Astrocyte (in vitro differentiated cells and primary cell): Measurements from ENCODE around the gene NME3. TPM values are rescaled to one million over a fixed set of nuclear protein-coding genes. Genes with fewer than 3 reads are reported as not detected.

Source experiments
- DNase-seq: peaks from one replicate; pipeline ENCODE4 v3.0.0-alpha.2; 2010; ENCODE audit warnings: low read depth
- FAIRE-seq: peaks from 2 replicates; lab custom pipeline; 2011; peaks lifted over from hg19 to GRCh38; lab: Jason Lieb, UNC
- H2AFZ ChIP-seq: 2 replicates; pipeline ENCODE4 v1.6.0; 2012; ENCODE audit warnings: low read depth, low read length, inconsistent platforms
- H3K27ac ChIP-seq: 2 replicates; pipeline ENCODE4 v1.5.1; 2011; ENCODE audit warnings: low read depth, low read length, inconsistent platforms
- H3K27me3 ChIP-seq: 2 replicates; pipeline ENCODE4 v1.6.0; 2011; ENCODE audit warnings: low read length, inconsistent platforms; ENCODE audit not compliant: insufficient read depth
- H3K36me3 ChIP-seq: 2 replicates; pipeline ENCODE4 v1.5.1; 2011; ENCODE audit warnings: low read length, inconsistent platforms; ENCODE audit not compliant: insufficient read depth
- H3K4me1 ChIP-seq: 2 replicates; pipeline ENCODE4 v1.5.1; 2011; ENCODE audit warnings: low read length, inconsistent platforms; ENCODE audit not compliant: insufficient read depth
- H3K4me2 ChIP-seq: 2 replicates; pipeline ENCODE4 v1.6.0; 2012; ENCODE audit warnings: low read length, inconsistent platforms
- H3K4me3 ChIP-seq: 2 replicates; pipeline ENCODE4 v1.5.1; 2011; ENCODE audit warnings: low read depth, mild to moderate bottlenecking, low read length, inconsistent platforms; ENCODE audit not compliant: insufficient read depth
- H3K79me2 ChIP-seq: 2 replicates; pipeline ENCODE4 v1.6.0; 2012; ENCODE audit warnings: mild to moderate bottlenecking, low read length, inconsistent platforms; ENCODE audit not compliant: insufficient read depth
- H3K9ac ChIP-seq: 2 replicates; pipeline ENCODE4 v1.6.0; 2012; ENCODE audit warnings: mild to moderate bottlenecking, low read length, inconsistent platforms
- H3K9me3 ChIP-seq: 2 replicates; pipeline ENCODE4 v1.5.1; 2012; ENCODE audit warnings: low read depth, mild to moderate bottlenecking, low read length, inconsistent platforms; ENCODE audit not compliant: insufficient read depth
- H4K20me1 ChIP-seq: 2 replicates; pipeline ENCODE4 v1.6.0; 2012; ENCODE audit warnings: low read length, inconsistent platforms; ENCODE audit not compliant: insufficient read depth
- H3K27ac Mint-ChIP-seq: one replicate; pipeline ENCODE4 v1.8.0; 2021; ENCODE audit warnings: mild to moderate bottlenecking, mixed read lengths; ENCODE audit not compliant: unreplicated experiment
- H3K27me3 Mint-ChIP-seq: one replicate; pipeline ENCODE4 v1.8.0; 2021; ENCODE audit warnings: low read depth, mixed read lengths; ENCODE audit not compliant: unreplicated experiment
- H3K36me3 Mint-ChIP-seq: one replicate; pipeline ENCODE4 v1.8.0; 2021; ENCODE audit warnings: low read depth, mixed read lengths; ENCODE audit not compliant: unreplicated experiment
- H3K4me1 Mint-ChIP-seq: one replicate; pipeline ENCODE4 v1.8.0; 2021; ENCODE audit warnings: low read depth, mixed read lengths; ENCODE audit not compliant: unreplicated experiment
- H3K4me3 Mint-ChIP-seq: one replicate; pipeline ENCODE4 v1.8.0; 2021; ENCODE audit warnings: mild to moderate bottlenecking, moderate library complexity, mixed read lengths; ENCODE audit not compliant: unreplicated experiment
- H3K9me3 Mint-ChIP-seq: one replicate; pipeline ENCODE4 v1.8.0; 2021; ENCODE audit warnings: mild to moderate bottlenecking, mixed read lengths; ENCODE audit not compliant: unreplicated experiment
- EZH2 ChIP-seq: IDR thresholded peaks from 2 replicates; pipeline ENCODE4 v1.6.1; 2012; ENCODE audit warnings: mild to moderate bottlenecking, low read length, inconsistent platforms; ENCODE audit not compliant: insufficient read depth
- total RNA-seq: library from RNA; stranded (reverse); gene quantifications from 2 replicates; pipeline ENCODE4 v1.2.1, GENCODE V29; 2021
- TF ChIP-seq, protein P1 (sequence below): IDR thresholded peaks from 2 replicates; pipeline ENCODE4 v1.5.1; 2011; ENCODE audit warnings: low read depth, mild to moderate bottlenecking, inconsistent platforms, low read length, moderate library complexity; ENCODE audit not compliant: insufficient read depth

NME3 gene
- total RNA-seq, 1 donor from 2014 or later: 36.3 TPM

DNA sequence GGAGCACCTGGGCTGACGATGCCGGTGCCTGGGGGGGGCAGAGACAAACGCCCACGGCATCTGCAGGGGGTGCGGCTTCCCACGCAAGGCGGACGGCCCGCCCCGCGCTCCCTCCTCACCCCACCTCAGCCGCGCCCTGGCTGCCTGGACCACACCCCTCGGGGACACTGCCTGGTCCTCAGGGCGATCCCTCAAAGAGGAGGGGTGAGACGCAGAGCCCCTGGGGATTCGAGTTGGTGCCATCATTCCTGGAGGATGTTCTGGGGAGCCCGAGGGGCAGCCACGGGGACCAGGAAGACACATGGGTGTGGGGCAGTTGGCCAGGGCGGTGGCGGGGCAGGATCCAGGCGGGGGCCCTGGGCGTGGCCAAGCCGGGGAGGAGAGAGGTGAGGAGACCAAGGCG, 18.3 kb upstream of the NME3 start:
- Histone ChIP-seq H3K4me3 (no peak overlapping the region), H3K27me3 (no peaks in the 10 kb centered on the region), H2AFZ (no peak overlapping the region), H3K4me2 (no peak overlapping the region), H3K36me3 (peaks cover 2% of the 10 kb centered on the region), H3K9ac (no peak overlapping the region), H3K79me2 (peaks cover 36% of the 10 kb centered on the region), H3K27ac (no peak overlapping the region), H3K9me3 (no peaks in the 10 kb centered on the region), H4K20me1 (peaks cover 28% of the 10 kb centered on the region), H3K4me1 (no peaks in the 10 kb centered on the region)
- no peak for TF ChIP-seq EZH2
- TF ChIP-seq, protein P1, sequence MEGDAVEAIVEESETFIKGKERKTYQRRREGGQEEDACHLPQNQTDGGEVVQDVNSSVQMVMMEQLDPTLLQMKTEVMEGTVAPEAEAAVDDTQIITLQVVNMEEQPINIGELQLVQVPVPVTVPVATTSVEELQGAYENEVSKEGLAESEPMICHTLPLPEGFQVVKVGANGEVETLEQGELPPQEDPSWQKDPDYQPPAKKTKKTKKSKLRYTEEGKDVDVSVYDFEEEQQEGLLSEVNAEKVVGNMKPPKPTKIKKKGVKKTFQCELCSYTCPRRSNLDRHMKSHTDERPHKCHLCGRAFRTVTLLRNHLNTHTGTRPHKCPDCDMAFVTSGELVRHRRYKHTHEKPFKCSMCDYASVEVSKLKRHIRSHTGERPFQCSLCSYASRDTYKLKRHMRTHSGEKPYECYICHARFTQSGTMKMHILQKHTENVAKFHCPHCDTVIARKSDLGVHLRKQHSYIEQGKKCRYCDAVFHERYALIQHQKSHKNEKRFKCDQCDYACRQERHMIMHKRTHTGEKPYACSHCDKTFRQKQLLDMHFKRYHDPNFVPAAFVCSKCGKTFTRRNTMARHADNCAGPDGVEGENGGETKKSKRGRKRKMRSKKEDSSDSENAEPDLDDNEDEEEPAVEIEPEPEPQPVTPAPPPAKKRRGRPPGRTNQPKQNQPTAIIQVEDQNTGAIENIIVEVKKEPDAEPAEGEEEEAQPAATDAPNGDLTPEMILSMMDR: no peak
- no peaks in the 10 kb centered on the region for H3K27me3 Mint-ChIP-seq
- no peak overlapping the region for H3K27ac Mint-ChIP-seq
- H3K9me3 Mint-ChIP-seq: no peaks in the 10 kb centered on the region
- no peak overlapping the region for H3K4me3 Mint-ChIP-seq
- no peak for DNase-seq
- H3K4me1 Mint-ChIP-seq: no peaks in the 10 kb centered on the region
- no peaks in the 10 kb centered on the region for H3K36me3 Mint-ChIP-seq
- FAIRE-seq: no peak

DNA sequence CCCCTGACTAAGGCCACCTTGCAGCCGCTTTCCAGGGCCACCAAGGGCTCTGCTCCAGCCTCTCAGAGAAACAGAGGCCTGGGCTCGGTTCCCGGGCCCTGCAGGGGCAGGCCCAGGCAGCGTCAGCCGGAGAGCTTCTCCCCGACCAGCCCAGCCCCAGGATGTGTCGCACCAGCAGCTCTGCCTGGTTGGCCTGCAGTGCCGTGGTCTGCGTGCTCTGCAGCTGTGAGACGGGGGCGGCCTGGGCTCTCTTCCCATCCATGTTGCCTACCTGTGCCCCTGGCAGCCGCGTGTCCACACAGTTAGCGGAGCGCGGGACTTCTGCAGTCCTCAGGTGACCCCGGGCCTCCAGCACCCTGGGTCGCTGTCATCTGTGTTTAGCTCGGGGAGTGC, 17.4 kb upstream of the NME3 start:
- Histone ChIP-seq H4K20me1 (peaks cover 33% of the 10 kb centered on the region), H3K4me2 (no peak overlapping the region), H3K27me3 (no peaks in the 10 kb centered on the region), H3K9ac (no peak overlapping the region), H3K36me3 (peaks cover 2% of the 10 kb centered on the region), H3K27ac (no peak overlapping the region), H3K4me1 (peaks cover 4% of the 10 kb centered on the region), H3K79me2 (peaks cover 45% of the 10 kb centered on the region), H2AFZ (no peak overlapping the region), H3K9me3 (no peaks in the 10 kb centered on the region), H3K4me3 (no peak overlapping the region)
- FAIRE-seq (no peak), DNase-seq (no peak)
- no peak for TF ChIP-seq EZH2
- TF ChIP-seq, protein P1: no peak
- Mint-ChIP-seq H3K4me1 (no peaks in the 10 kb centered on the region), H3K36me3 (no peaks in the 10 kb centered on the region), H3K27ac (no peak overlapping the region), H3K9me3 (no peaks in the 10 kb centered on the region), H3K27me3 (no peaks in the 10 kb centered on the region), H3K4me3 (peak overlapping the region; percentile 60)

DNA sequence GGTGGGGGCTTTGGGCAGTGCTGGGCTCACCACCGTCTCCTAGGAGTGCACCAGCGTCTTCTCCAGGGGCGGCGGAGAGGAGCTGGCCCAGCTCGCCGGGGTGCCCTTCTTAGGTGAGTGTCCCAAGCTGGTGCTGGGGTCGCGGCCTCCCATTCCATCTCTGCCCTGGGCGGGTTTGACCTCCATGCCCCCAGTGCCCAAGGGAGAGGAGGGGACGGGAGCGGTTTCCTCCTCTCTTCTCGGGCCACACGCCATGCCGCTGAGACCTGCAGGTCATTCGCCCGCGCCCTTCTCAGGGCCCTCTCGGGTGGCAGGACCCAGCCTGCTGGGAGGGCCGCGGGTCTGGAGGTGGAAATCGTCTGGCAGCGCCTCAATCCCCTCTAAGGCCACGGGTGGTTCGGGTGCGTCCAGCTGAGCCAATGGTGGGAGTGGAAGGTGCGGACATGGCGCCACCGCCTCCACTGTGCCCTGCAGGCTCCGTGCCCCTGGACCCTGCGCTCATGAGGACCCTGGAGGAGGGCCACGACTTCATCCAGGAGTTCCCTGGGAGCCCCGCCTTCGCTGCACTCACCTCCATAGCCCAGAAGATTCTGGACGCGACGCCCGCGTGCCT, 16.9 kb upstream of the NME3 start:
- Mint-ChIP-seq H3K9me3 (no peaks in the 10 kb centered on the region), H3K36me3 (no peaks in the 10 kb centered on the region), H3K4me1 (no peaks in the 10 kb centered on the region), H3K27ac (no peak overlapping the region), H3K4me3 (no peak overlapping the region), H3K27me3 (no peaks in the 10 kb centered on the region)
- Histone ChIP-seq H3K4me2 (no peak overlapping the region), H3K79me2 (peaks cover 49% of the 10 kb centered on the region), H3K9me3 (no peaks in the 10 kb centered on the region), H3K27ac (no peak overlapping the region), H3K4me1 (peaks cover 4% of the 10 kb centered on the region), H3K9ac (no peak overlapping the region), H4K20me1 (peaks cover 33% of the 10 kb centered on the region), H3K36me3 (peaks cover 2% of the 10 kb centered on the region), H3K27me3 (no peaks in the 10 kb centered on the region), H2AFZ (no peak overlapping the region), H3K4me3 (no peak overlapping the region)
- DNase-seq (no peak), FAIRE-seq (no peak)
- TF ChIP-seq, protein P1: no peak
- no peak for TF ChIP-seq EZH2
